OCI-LY7 (cell line): Measurements from ENCODE around the gene PLEKHO1. TPM values are rescaled to one million over a fixed set of nuclear protein-coding genes. Genes with fewer than 3 reads are reported as not detected.

Source experiments
- BruUV-seq: library from RNA; stranded (reverse); fragments of 400-500 nt; replicated peaks from 2 replicates; lab custom pipeline; 2021; lab: Mats Ljungman, UMichigan
- CTCF ChIA-PET: fragments of 300-600 bp; sonication (Branson Sonifier 250); formaldehyde crosslinking; loops from one replicate; lab custom pipeline; 2022; ENCODE audit warnings: antibody characterized with exemption; ENCODE audit not compliant: unreplicated experiment; lab: Charles Lee
- POLR2A ChIA-PET: fragments of 300-600 bp; sonication (Branson Sonifier 250); formaldehyde crosslinking; loops from one replicate; lab custom pipeline; 2022; ENCODE audit warnings: antibody characterized with exemption; lab: Charles Lee
- DNase-seq: peaks from one replicate; pipeline ENCODE4 v3.0.0-alpha.2; 2015; ENCODE audit warnings: low spot score
- H2AFZ ChIP-seq: fragments of 200-600 bp; sonication (generic), shearing (Covaris generic); 2 replicates; pipeline ENCODE4 v1.6.1; 2014; ENCODE audit warnings: mild to moderate bottlenecking, antibody characterized with exemption, low read length, moderate library complexity
- H3K27ac ChIP-seq: fragments of 200-600 bp; sonication (generic); 2 replicates; pipeline ENCODE4 v1.5.1; 2014; ENCODE audit warnings: mixed run types, low read depth, mild to moderate bottlenecking, moderate library complexity, low read length, inconsistent platforms; ENCODE audit not compliant: poor library complexity, severe bottlenecking
- H3K36me3 ChIP-seq: fragments of 200-600 bp; sonication (generic); 2 replicates; pipeline ENCODE4 v1.6.1; 2014; ENCODE audit warnings: mild to moderate bottlenecking, antibody characterized with exemption, low read length, moderate library complexity, mixed read lengths; ENCODE audit not compliant: insufficient read depth
- H3K4me1 ChIP-seq: fragments of 200-600 bp; sonication (generic); 2 replicates; pipeline ENCODE4 v1.5.1; 2014; ENCODE audit warnings: mild to moderate bottlenecking, low read length; ENCODE audit not compliant: insufficient read depth, poor library complexity, severe bottlenecking
- H3K4me2 ChIP-seq: fragments of 200-600 bp; sonication (generic); 2 replicates; pipeline ENCODE4 v1.6.1; 2014; ENCODE audit warnings: mild to moderate bottlenecking, low read length
- H3K4me3 ChIP-seq: fragments of 200-600 bp; sonication (generic); 2 replicates; pipeline ENCODE4 v1.5.1; 2014; ENCODE audit warnings: mild to moderate bottlenecking, low read depth, low read length; ENCODE audit not compliant: poor library complexity, severe bottlenecking
- H3K79me2 ChIP-seq: fragments of 200-600 bp; sonication (generic); 2 replicates; pipeline ENCODE4 v1.6.1; 2016; ENCODE audit warnings: low read depth, mild to moderate bottlenecking, low read length, moderate library complexity, mixed read lengths; ENCODE audit not compliant: insufficient read depth
- H3K9me2 ChIP-seq: fragments of 200-600 bp; sonication (generic); 2 replicates; pipeline ENCODE4 v1.6.1; 2016; ENCODE audit warnings: mild to moderate bottlenecking, low read length, mixed read lengths; ENCODE audit not compliant: insufficient read depth
- H3K9me3 ChIP-seq: fragments of 200-600 bp; sonication (generic); 2 replicates; pipeline ENCODE4 v1.6.1; 2014; ENCODE audit warnings: mild to moderate bottlenecking, mixed run types, low read length, mixed read lengths
- H4K20me1 ChIP-seq: fragments of 200-600 bp; sonication (generic); 2 replicates; pipeline ENCODE4 v1.6.1; 2014; ENCODE audit warnings: mild to moderate bottlenecking, antibody characterized with exemption, low read length, moderate library complexity, mixed read lengths; ENCODE audit not compliant: insufficient read depth
- CTCF ChIP-seq: fragments of 200-600 bp; sonication (generic); conservative IDR thresholded peaks from 2 replicates; pipeline ENCODE4 v1.5.1; 2014; ENCODE audit warnings: mild to moderate bottlenecking, antibody characterized with exemption, low read length, moderate library complexity, mixed read lengths
- EZH2phosphoT487 ChIP-seq: fragments of 200-600 bp; sonication (generic); IDR thresholded peaks from 2 replicates; pipeline ENCODE4 v1.6.1; 2018; ENCODE audit warnings: low read depth, borderline replicate concordance, mild to moderate bottlenecking, mixed run types, antibody characterized with exemption, low read length, moderate library complexity, mixed read lengths
- intact Hi-C: fragments of 100-400 bp; cut with micrococcal nuclease; formaldehyde crosslinking; loops from one replicate; pipeline ENCODE4 v1.10.0; 2022; ENCODE audit not compliant: unreplicated experiment
- total RNA-seq, 2 experiments: library from RNA; depleted of rRNA in 1 of 2; stranded (reverse); fragments of >200 nt in 1 of 2; shearing (Covaris generic) in 1 of 2; gene quantifications; 2 replicates each; pipeline ENCODE4 v1.2.3, GENCODE V29; 2014 to 2022

Gene PLEKHO1
- total RNA-seq, 2 experiments from 2014 or later = 75.5 to 122 TPM

- H3K4me1 ChIP-seq = peaks cover 62% of the 10 kb centered on the region
- H3K27ac ChIP-seq = peak overlapping the region; percentile 90
- DNase-seq = peak; percentile 74
- TF ChIP-seq EZH2phosphoT487 (no peak), CTCF (no peak)
- ChIA-PET POLR2A (interaction anchor here (0.6 to 4.5 kb wide), 7 partner anchors 10 to 264 kb away, joined by 3 to 38 read pairs (median 5); a partner anchor contains a TSS), CTCF (no interaction called here)
- peaks cover 46% of the 10 kb centered on the region; the same call in 1 of the 2 replicates for H3K79me2 ChIP-seq
- intact Hi-C loops = loop anchor here (1.0 to 2.0 kb wide), 2 partner anchors 9 to 13 kb away; no protein-coding TSS in a partner anchor
- no peaks in the 10 kb centered on the region for H3K9me2 ChIP-seq
- H3K4me3 ChIP-seq = peak overlapping the region; percentile 99
- no peak overlapping the region; the same call in 1 of the 2 replicates for H2AFZ ChIP-seq
- H3K9me3 ChIP-seq = no peaks in the 10 kb centered on the region
- TSS peak; percentile 53 for BruUV-seq
- peak overlapping the region; percentile 85 for H3K4me2 ChIP-seq
- H4K20me1 ChIP-seq = no peaks in the 10 kb centered on the region
- H3K36me3 ChIP-seq = peaks cover 61% of the 10 kb centered on the region
These were observed 1.8 kb downstream of the PLEKHO1 start for GRCh38 chr1:150151291-150152181.

- no TSS peak for BruUV-seq
- Histone ChIP-seq H3K27ac (peak overlapping the region; percentile 90), H3K36me3 (peaks cover 68% of the 10 kb centered on the region), H2AFZ (no peak overlapping the region), H3K9me2 (no peaks in the 10 kb centered on the region), H4K20me1 (no peaks in the 10 kb centered on the region), H3K4me1 (peaks cover 61% of the 10 kb centered on the region), H3K79me2 (peaks cover 46% of the 10 kb centered on the region; the same call in 1 of the 2 replicates), H3K4me3 (peak overlapping the region; percentile 99), H3K4me2 (peak overlapping the region; percentile 85), H3K9me3 (no peaks in the 10 kb centered on the region)
- no peak for DNase-seq
- TF ChIP-seq CTCF = no peak
- TF ChIP-seq EZH2phosphoT487 = no peak
- CTCF ChIA-PET = no interaction called here
- POLR2A ChIA-PET = interaction anchor here (0.5 to 4.5 kb wide), 6 partner anchors 9 to 265 kb away, joined by 3 to 38 read pairs (median 4); a partner anchor contains a TSS
- intact Hi-C loops = no loop called here
These were observed 2.4 kb downstream of the PLEKHO1 start for GRCh38 chr1:150152182-150152536.
